RWPE2 (cell line): ENCODE data around the gene CTXN1.
A peak's percentile ranks its signal among the peaks of the same experiment; 100 is the strongest.

Source experiments
- ATAC-seq: fragments of 200-7000 bp; cut with Tn5 transposase; 3 replicates; pipeline ENCODE4 v1.9.1; 2021; ENCODE audit warnings: low read depth
- DNase-seq: peaks from one replicate; pipeline ENCODE4 v3.0.0-alpha.2; 2020; ENCODE audit warnings: low spot score
- H3K27ac ChIP-seq: fragments of 450-650 bp; 2 replicates; pipeline ENCODE4 v1.5.1; 2017; ENCODE audit warnings: mild to moderate bottlenecking; ENCODE audit not compliant: poor library complexity, severe bottlenecking
- H3K27me3 ChIP-seq: fragments of 250-450 bp; sonication (Bioruptor Pico); 2 replicates; pipeline ENCODE4 v1.5.1; 2021; ENCODE audit warnings: mild to moderate bottlenecking, moderate library complexity; ENCODE audit not compliant: insufficient read depth, poor library complexity, severe bottlenecking
- H3K36me3 ChIP-seq: fragments of 250-450 bp; sonication (Bioruptor Pico); 2 replicates; pipeline ENCODE4 v1.5.1; 2020; ENCODE audit warnings: low read depth, mild to moderate bottlenecking, moderate library complexity
- H3K4me1 ChIP-seq: fragments of 250-450 bp; sonication (Bioruptor Pico); 2 replicates; pipeline ENCODE4 v1.5.1; 2021; ENCODE audit warnings: mild to moderate bottlenecking, moderate library complexity; ENCODE audit not compliant: insufficient read depth, poor library complexity, severe bottlenecking
- H3K4me3 ChIP-seq: fragments of 250-450 bp; sonication (Bioruptor Pico); 2 replicates; pipeline ENCODE4 v1.5.1; 2021; ENCODE audit warnings: mild to moderate bottlenecking, moderate library complexity; ENCODE audit not compliant: severe bottlenecking
- H3K9me3 ChIP-seq: fragments of 250-450 bp; sonication (Bioruptor Pico); 2 replicates; pipeline ENCODE4 v1.5.1; 2021; ENCODE audit warnings: mild to moderate bottlenecking, moderate library complexity; ENCODE audit not compliant: severe bottlenecking
- CTCF ChIP-seq: fragments of 450-650 bp; IDR thresholded peaks from one replicate; pipeline ENCODE4 v1.5.1; 2017; ENCODE audit warnings: mild to moderate bottlenecking, moderate library complexity; ENCODE audit not compliant: poor library complexity, severe bottlenecking

The CTXN1 gene

GRCh38 chr19:7883796-7884570 is 42.0 kb downstream of the CTXN1 start:
- no peaks in the 10 kb centered on the region for H3K4me1 ChIP-seq
- no peak for TF ChIP-seq CTCF

GRCh38 chr19:7883105-7883504 is 42.8 kb downstream of the CTXN1 start:
- H3K36me3 ChIP-seq: no peaks in the 10 kb centered on the region
- no peak overlapping the region for H3K27ac ChIP-seq
- no peak overlapping the region for H3K4me3 ChIP-seq
- DNase-seq (no peak), ATAC-seq (peak; percentile 23; the same call in 1 of the 3 replicates)
- no peaks in the 10 kb centered on the region for H3K27me3 ChIP-seq
- no peaks in the 10 kb centered on the region for H3K4me1 ChIP-seq
- no peak for TF ChIP-seq CTCF
- H3K9me3 ChIP-seq: no peaks in the 10 kb centered on the region

More at GRCh38 chr19:7883796-7884570, 42.0 kb downstream of the CTXN1 start:
- Histone ChIP-seq H3K4me3 (no peak overlapping the region), H3K36me3 (no peaks in the 10 kb centered on the region), H3K9me3 (no peaks in the 10 kb centered on the region), H3K27ac (no peak overlapping the region), H3K27me3 (no peaks in the 10 kb centered on the region)
- no peak for ATAC-seq
- DNase-seq: no peak

GRCh38 chr19:7881910-7882309 is 44.0 kb downstream of the CTXN1 start:
- no peak for TF ChIP-seq CTCF
- no peaks in the 10 kb centered on the region for H3K4me1 ChIP-seq
- no peak overlapping the region for H3K4me3 ChIP-seq
- DNase-seq (no peak), ATAC-seq (no peak)
- H3K36me3 ChIP-seq: no peaks in the 10 kb centered on the region
- H3K9me3 ChIP-seq: no peaks in the 10 kb centered on the region
- no peaks in the 10 kb centered on the region for H3K27me3 ChIP-seq
- no peak overlapping the region for H3K27ac ChIP-seq

GRCh38 chr19:7879836-7880235 is 46.1 kb downstream of the CTXN1 start:
- ATAC-seq (no peak), DNase-seq (no peak)
- peaks cover 1% of the 10 kb centered on the region for H3K27me3 ChIP-seq
- H3K9me3 ChIP-seq: no peaks in the 10 kb centered on the region
- no peaks in the 10 kb centered on the region for H3K36me3 ChIP-seq
- no peak overlapping the region for H3K4me3 ChIP-seq
- no peaks in the 10 kb centered on the region for H3K4me1 ChIP-seq
- H3K27ac ChIP-seq: no peak overlapping the region
- no peak for TF ChIP-seq CTCF
